Upper lobe of left lung (tissue), 4 donors: ENCODE data around the gene YWHAQ.

Experiments
- EP300 ChIP-seq, 4 donors: sonication (generic); formaldehyde crosslinking; IDR thresholded peaks; one replicate each; pipeline ENCODE4 v1.5.1; 2017; ENCODE audit warnings: antibody characterized with exemption in 4 of 4, control low read depth in 2 of 4
- POLR2A ChIP-seq, 4 donors: fragments of 450-650 bp; IDR thresholded peaks; one replicate each; pipeline ENCODE4 v1.5.1; 2016 to 2017; ENCODE audit warnings: antibody characterized with exemption in 4 of 4, mild to moderate bottlenecking in 2 of 4
- POLR2AphosphoS5 ChIP-seq, 2 donors: sonication (generic); formaldehyde crosslinking; IDR thresholded peaks; one replicate each; pipeline ENCODE4 v1.5.1; 2017; ENCODE audit warnings: antibody characterized with exemption in 2 of 2
- TF ChIP-seq, protein P1 (sequence below), 6 experiments: fragments of 450-650 bp in 4 of 6; fragments of 200-600 bp in 2 of 6; sonication (generic) in 2 of 6; IDR thresholded peaks; one replicate each; pipeline ENCODE4 v1.5.1; 2016 to 2019; ENCODE audit warnings: antibody characterized with exemption in 6 of 6

DNA sequence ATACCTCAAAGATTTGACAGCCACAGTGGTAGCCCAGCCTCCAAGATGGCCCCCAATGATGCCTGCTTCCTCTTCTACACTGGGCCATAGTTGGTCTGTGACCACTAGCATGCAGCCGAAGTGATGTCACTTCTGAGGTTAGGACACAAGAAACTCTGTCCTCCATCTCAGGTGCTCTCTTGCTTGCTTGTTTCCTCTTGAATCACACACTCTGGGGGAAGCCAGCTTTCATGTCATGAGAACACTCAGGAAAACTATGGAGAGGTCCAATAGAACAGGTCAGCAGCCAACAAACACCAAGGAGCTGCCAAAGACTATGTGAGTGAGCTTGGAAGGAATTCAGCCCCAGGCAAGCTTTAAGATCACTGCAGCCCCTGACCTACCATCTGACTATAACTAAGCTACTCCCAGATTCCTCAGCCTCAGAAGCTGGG, 71.8 kb downstream of the YWHAQ start:
- TF ChIP-seq, protein P1, sequence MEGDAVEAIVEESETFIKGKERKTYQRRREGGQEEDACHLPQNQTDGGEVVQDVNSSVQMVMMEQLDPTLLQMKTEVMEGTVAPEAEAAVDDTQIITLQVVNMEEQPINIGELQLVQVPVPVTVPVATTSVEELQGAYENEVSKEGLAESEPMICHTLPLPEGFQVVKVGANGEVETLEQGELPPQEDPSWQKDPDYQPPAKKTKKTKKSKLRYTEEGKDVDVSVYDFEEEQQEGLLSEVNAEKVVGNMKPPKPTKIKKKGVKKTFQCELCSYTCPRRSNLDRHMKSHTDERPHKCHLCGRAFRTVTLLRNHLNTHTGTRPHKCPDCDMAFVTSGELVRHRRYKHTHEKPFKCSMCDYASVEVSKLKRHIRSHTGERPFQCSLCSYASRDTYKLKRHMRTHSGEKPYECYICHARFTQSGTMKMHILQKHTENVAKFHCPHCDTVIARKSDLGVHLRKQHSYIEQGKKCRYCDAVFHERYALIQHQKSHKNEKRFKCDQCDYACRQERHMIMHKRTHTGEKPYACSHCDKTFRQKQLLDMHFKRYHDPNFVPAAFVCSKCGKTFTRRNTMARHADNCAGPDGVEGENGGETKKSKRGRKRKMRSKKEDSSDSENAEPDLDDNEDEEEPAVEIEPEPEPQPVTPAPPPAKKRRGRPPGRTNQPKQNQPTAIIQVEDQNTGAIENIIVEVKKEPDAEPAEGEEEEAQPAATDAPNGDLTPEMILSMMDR (IDR thresholded peaks at IDR 0.05): no peak
- peak in 1 of 4 donors; percentile 18 for TF ChIP-seq POLR2A (IDR thresholded peaks at IDR 0.05)
- TF ChIP-seq EP300 (IDR thresholded peaks at IDR 0.05): peak in 1 of 4 donors; percentile 66
- peak; percentile 33 to 50 for TF ChIP-seq POLR2AphosphoS5 (IDR thresholded peaks at IDR 0.05)
